MCF 10A (cell line): Measurements from ENCODE around the gene C4orf50. TPM values are rescaled to one million over a fixed set of nuclear protein-coding genes. Genes with fewer than 3 reads are reported as not detected.

ENCODE experiments used
- BruUV-seq: library from RNA; stranded (reverse); fragments of 400-500 nt; replicated peaks from 2 replicates; lab custom pipeline; 2021; lab: Mats Ljungman, UMichigan
- CTCF ChIA-PET: fragments of 300-600 bp; sonication (Branson Sonifier 250); formaldehyde crosslinking; extraction: SDS; loops from one replicate; lab custom pipeline; 2021; ENCODE audit warnings: antibody characterized with exemption, inconsistent platforms; lab: Yijun Ruan, JAX
- POLR2A ChIA-PET: fragments of 300-600, 350-650 bp; sonication (Branson Sonifier 250); formaldehyde crosslinking; extraction: SDS; loops from one replicate; lab custom pipeline; 2020; ENCODE audit warnings: antibody characterized with exemption, inconsistent platforms; lab: Yijun Ruan, JAX
- DNase-seq: peaks from one replicate; pipeline ENCODE4 v3.0.0-alpha.2; 2018; ENCODE audit not compliant: unreplicated experiment
- H3K27ac Mint-ChIP-seq: one replicate; pipeline ENCODE4 v1.8.0; 2022; ENCODE audit warnings: mild to moderate bottlenecking, low read depth, mixed read lengths; ENCODE audit not compliant: unreplicated experiment
- H3K27me3 Mint-ChIP-seq: one replicate; pipeline ENCODE4 v1.8.0; 2022; ENCODE audit warnings: mixed read lengths; ENCODE audit not compliant: insufficient read depth, unreplicated experiment
- H3K36me3 Mint-ChIP-seq: one replicate; pipeline ENCODE4 v1.8.0; 2022; ENCODE audit warnings: mild to moderate bottlenecking, moderate library complexity, mixed read lengths; ENCODE audit not compliant: insufficient read depth, unreplicated experiment
- H3K4me1 Mint-ChIP-seq: one replicate; pipeline ENCODE4 v1.8.0; 2022; ENCODE audit warnings: mixed read lengths; ENCODE audit not compliant: insufficient read depth, unreplicated experiment
- H3K4me3 Mint-ChIP-seq: one replicate; pipeline ENCODE4 v1.8.0; 2022; ENCODE audit warnings: mild to moderate bottlenecking, moderate library complexity, mixed read lengths; ENCODE audit not compliant: unreplicated experiment
- H3K9me3 Mint-ChIP-seq: one replicate; pipeline ENCODE4 v1.8.0; 2022; ENCODE audit warnings: mixed read lengths; ENCODE audit not compliant: unreplicated experiment
- CTCF ChIP-seq: fragments of 200-600 bp; IDR thresholded peaks from one replicate; pipeline ENCODE4 v1.8.0; 2022; ENCODE audit warnings: antibody characterized with exemption, mild to moderate bottlenecking; ENCODE audit not compliant: unreplicated experiment
- intact Hi-C: fragments of 100-400 bp; cut with micrococcal nuclease; formaldehyde crosslinking; loops from 2 replicates; pipeline ENCODE4 v1.14.1; 2022
- total RNA-seq: library from RNA; stranded (reverse); gene quantifications from 2 replicates; pipeline ENCODE4 v1.2.3, GENCODE V29; 2022

Gene C4orf50
- total RNA-seq, 1 experiment from 2014 or later, result not detected

DNA sequence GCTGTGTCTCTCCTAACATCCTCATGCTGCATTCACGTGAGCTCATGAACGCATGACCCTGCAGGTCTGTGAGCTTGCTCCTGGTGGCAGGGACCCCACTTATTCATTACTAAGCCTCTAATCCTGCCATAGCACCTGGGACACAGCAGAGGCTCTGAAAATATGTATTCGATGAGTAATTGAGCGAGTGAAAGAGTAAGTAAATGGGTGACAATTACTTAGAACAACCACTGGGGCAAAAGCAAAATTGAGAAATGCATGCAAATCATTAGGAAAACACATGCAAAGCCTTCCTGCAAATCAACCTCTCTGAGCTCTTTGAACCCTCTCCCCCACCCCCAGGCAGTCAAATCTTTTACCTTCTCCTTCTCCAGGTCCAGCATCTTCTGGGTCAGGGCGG, 23.6 kb upstream of the C4orf50 start:
- no peaks in the 10 kb centered on the region for H3K4me1 Mint-ChIP-seq
- no peaks in the 10 kb centered on the region for H3K36me3 Mint-ChIP-seq
- BruUV-seq, result no TSS peak
- H3K9me3 Mint-ChIP-seq, result peaks cover 29% of the 10 kb centered on the region
- no peak overlapping the region for H3K27ac Mint-ChIP-seq
- H3K4me3 Mint-ChIP-seq, result no peak overlapping the region
- ChIA-PET CTCF (no interaction called here), POLR2A (interaction anchor here (0.5 kb wide), 1 partner anchor 301 kb away, joined by 3 read pairs; no protein-coding TSS in a partner anchor)
- intact Hi-C loops, result no loop called here
- DNase-seq, result no peak
- no peak for TF ChIP-seq CTCF
- H3K27me3 Mint-ChIP-seq, result no peaks in the 10 kb centered on the region

DNA sequence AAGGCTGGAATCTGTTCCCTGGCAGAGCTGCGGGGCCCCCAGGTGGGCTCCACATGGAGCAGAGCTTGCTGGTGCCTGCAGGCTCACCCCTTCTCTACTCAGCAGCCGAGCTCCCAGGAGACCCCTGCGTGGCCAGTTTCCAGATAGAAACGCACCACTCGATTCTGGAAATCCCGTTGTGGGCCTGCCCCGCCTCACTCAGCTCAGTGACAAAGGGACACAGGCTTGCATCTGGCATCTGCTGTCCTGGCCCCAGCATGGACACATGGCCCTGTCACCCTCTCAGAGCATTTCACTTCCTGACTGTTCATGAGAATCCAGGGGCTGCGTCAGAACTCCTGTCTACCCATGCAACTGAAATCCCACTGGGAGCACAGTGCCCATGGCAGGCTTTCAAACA, 20.5 kb upstream of the C4orf50 start:
- intact Hi-C loops, result no loop called here
- BruUV-seq, result no TSS peak
- H3K9me3 Mint-ChIP-seq, result peaks cover 36% of the 10 kb centered on the region
- no peaks in the 10 kb centered on the region for H3K27me3 Mint-ChIP-seq
- H3K4me3 Mint-ChIP-seq, result no peak overlapping the region
- ChIA-PET POLR2A (no interaction called here), CTCF (interaction anchor here (0.6 kb wide), 1 partner anchor 27 kb away, joined by 4 read pairs; no protein-coding TSS in a partner anchor)
- no peaks in the 10 kb centered on the region for H3K36me3 Mint-ChIP-seq
- no peak overlapping the region for H3K27ac Mint-ChIP-seq
- no peak for DNase-seq
- no peak for TF ChIP-seq CTCF
- H3K4me1 Mint-ChIP-seq, result no peaks in the 10 kb centered on the region

GRCh38 chr4:6035786-6036185, 17.6 kb upstream of the C4orf50 start:
- CTCF ChIA-PET, result no interaction called here
- no TSS peak for BruUV-seq
- H3K27ac Mint-ChIP-seq, result no peak overlapping the region
- H3K27me3 Mint-ChIP-seq, result no peaks in the 10 kb centered on the region
- intact Hi-C loops, result no loop called here
- POLR2A ChIA-PET, result no interaction called here
- peaks cover 18% of the 10 kb centered on the region for H3K9me3 Mint-ChIP-seq
- no peaks in the 10 kb centered on the region for H3K4me1 Mint-ChIP-seq
- no peaks in the 10 kb centered on the region for H3K36me3 Mint-ChIP-seq
- no peak overlapping the region for H3K4me3 Mint-ChIP-seq
- no peak for DNase-seq
- no peak for TF ChIP-seq CTCF

- no peak for TF ChIP-seq CTCF
- peaks cover 7% of the 10 kb centered on the region for H3K9me3 Mint-ChIP-seq
- DNase-seq, result no peak
- H3K36me3 Mint-ChIP-seq, result no peaks in the 10 kb centered on the region
- H3K4me1 Mint-ChIP-seq, result no peaks in the 10 kb centered on the region
- no peaks in the 10 kb centered on the region for H3K27me3 Mint-ChIP-seq
- H3K27ac Mint-ChIP-seq, result no peak overlapping the region
- H3K4me3 Mint-ChIP-seq, result no peak overlapping the region
- BruUV-seq, result no TSS peak
- intact Hi-C loops, result no loop called here
- POLR2A ChIA-PET, result interaction anchor here (0.6 kb wide), 1 partner anchor 212 kb away, joined by 3 read pairs; no protein-coding TSS in a partner anchor
- CTCF ChIA-PET, result interaction anchor here (0.9 to 4.6 kb wide), 3 partner anchors 13 to 242 kb away, joined by 4 to 22 read pairs (median 5); partner anchors contain the start of gene C4orf50
These were observed 15.2 kb upstream of the C4orf50 start for GRCh38 chr4:6033381-6033780.
